ENCODE results near the gene TMEM165. TPM values are rescaled to one million over a fixed set of nuclear protein-coding genes. Genes with fewer than 3 reads are reported as not detected.

Gene TMEM165
- total RNA-seq, 1 donor from 2014 or later = 78.0 TPM

DNA sequence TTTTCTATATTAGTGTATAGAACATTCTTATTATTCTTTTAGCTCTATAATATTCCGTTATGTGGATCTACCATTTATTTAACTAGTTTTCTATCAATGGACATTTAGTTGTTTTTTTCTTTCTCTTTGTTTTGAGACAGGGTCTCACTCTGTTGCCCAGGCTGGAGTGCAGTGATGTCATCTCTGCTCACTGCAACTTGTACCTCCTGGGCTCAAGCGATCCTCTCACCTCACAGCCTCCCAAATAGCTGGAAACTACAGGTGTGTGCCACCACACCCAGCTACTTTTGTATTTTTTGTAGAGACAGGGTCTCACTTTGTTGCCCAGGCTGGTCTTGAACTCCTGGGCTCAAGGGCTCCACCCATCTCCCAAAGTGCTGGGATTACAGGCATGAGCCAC, 10.8 kb downstream of the TMEM165 start:
- no peaks in the 10 kb centered on the region for H3K36me3 Mint-ChIP-seq (ENCODE audit: unreplicated experiment)
- TF ChIP-seq CTCF (IDR thresholded peaks at IDR 0.05; ENCODE audit: partially characterized antibody, unreplicated experiment) = no peak
- no peak for DNase-seq
- H3K27me3 Mint-ChIP-seq (ENCODE audit: unreplicated experiment) = peaks cover 3% of the 10 kb centered on the region
- no peak overlapping the region for H3K4me3 Mint-ChIP-seq (ENCODE audit: unreplicated experiment)
- H3K4me1 Mint-ChIP-seq (ENCODE audit: low read depth, unreplicated experiment) = peaks cover 19% of the 10 kb centered on the region
- H3K27ac Mint-ChIP-seq (ENCODE audit: unreplicated experiment) = no peak overlapping the region
- H3K9me3 Mint-ChIP-seq (ENCODE audit: unreplicated experiment) = no peaks in the 10 kb centered on the region

- no peak for TF ChIP-seq CTCF (IDR thresholded peaks at IDR 0.05; ENCODE audit: partially characterized antibody, unreplicated experiment)
- Mint-ChIP-seq H3K27me3 (ENCODE audit: unreplicated experiment) (peaks cover 3% of the 10 kb centered on the region), H3K4me1 (ENCODE audit: low read depth, unreplicated experiment) (peaks cover 19% of the 10 kb centered on the region), H3K4me3 (ENCODE audit: unreplicated experiment) (no peak overlapping the region), H3K36me3 (ENCODE audit: unreplicated experiment) (no peaks in the 10 kb centered on the region), H3K27ac (ENCODE audit: unreplicated experiment) (no peak overlapping the region), H3K9me3 (ENCODE audit: unreplicated experiment) (no peaks in the 10 kb centered on the region)
- no peak for DNase-seq
Observed at GRCh38 chr4:55407119-55407518, 11.4 kb downstream of the TMEM165 start.

- peaks cover 19% of the 10 kb centered on the region for H3K4me1 Mint-ChIP-seq (ENCODE audit: low read depth, unreplicated experiment)
- peaks cover 3% of the 10 kb centered on the region for H3K27me3 Mint-ChIP-seq (ENCODE audit: unreplicated experiment)
- H3K9me3 Mint-ChIP-seq (ENCODE audit: unreplicated experiment) = no peaks in the 10 kb centered on the region
- peak overlapping the region; percentile 48 for H3K27ac Mint-ChIP-seq (ENCODE audit: unreplicated experiment)
- no peak for TF ChIP-seq CTCF (IDR thresholded peaks at IDR 0.05; ENCODE audit: partially characterized antibody, unreplicated experiment)
- H3K4me3 Mint-ChIP-seq (ENCODE audit: unreplicated experiment) = no peak overlapping the region
- no peak for DNase-seq
- H3K36me3 Mint-ChIP-seq (ENCODE audit: unreplicated experiment) = no peaks in the 10 kb centered on the region
Observed at GRCh38 chr4:55407764-55408163, 12.0 kb downstream of the TMEM165 start.

DNA sequence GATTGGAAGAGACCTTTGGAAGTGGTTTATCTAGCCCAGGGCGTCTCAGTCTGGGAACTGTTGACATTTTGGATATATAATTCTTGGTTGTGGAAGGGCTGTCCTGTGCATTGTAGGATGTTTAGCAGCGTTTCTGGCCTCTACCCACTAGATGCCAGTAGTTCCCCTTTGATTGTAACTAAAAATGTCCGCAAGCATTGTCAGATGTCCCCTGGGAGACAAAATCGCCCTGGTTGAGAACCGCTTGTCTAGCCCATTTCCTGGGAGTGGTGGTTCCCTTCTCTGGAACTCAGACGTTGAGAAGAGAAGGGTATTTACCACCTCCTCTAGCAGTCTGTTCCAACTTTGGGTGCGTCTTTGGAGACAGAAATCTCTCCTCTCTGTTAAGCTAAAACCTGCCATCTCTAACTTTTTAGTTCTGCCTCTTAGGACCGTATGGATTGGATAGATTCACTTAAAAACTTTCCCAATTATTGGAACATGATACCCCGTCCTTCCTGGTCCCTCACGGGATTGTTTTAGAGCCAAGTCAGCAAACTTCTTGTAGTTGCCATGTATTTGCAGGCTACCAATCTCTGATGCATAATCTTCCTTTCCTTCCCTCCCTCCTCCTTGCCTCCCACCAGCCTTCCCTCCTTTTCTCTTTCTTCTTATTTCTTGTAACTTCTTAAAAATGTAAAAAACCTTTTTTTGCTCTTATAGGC, 13.9 kb downstream of the TMEM165 start:
- Mint-ChIP-seq H3K9me3 (ENCODE audit: unreplicated experiment) (no peaks in the 10 kb centered on the region), H3K4me3 (ENCODE audit: unreplicated experiment) (peak overlapping the region; percentile 35), H3K27ac (ENCODE audit: unreplicated experiment) (no peak overlapping the region), H3K4me1 (ENCODE audit: low read depth, unreplicated experiment) (peaks cover 19% of the 10 kb centered on the region), H3K27me3 (ENCODE audit: unreplicated experiment) (peaks cover 3% of the 10 kb centered on the region), H3K36me3 (ENCODE audit: unreplicated experiment) (no peaks in the 10 kb centered on the region)
- no peak for TF ChIP-seq CTCF (IDR thresholded peaks at IDR 0.05; ENCODE audit: partially characterized antibody, unreplicated experiment)
- DNase-seq = peak; percentile 49

DNA sequence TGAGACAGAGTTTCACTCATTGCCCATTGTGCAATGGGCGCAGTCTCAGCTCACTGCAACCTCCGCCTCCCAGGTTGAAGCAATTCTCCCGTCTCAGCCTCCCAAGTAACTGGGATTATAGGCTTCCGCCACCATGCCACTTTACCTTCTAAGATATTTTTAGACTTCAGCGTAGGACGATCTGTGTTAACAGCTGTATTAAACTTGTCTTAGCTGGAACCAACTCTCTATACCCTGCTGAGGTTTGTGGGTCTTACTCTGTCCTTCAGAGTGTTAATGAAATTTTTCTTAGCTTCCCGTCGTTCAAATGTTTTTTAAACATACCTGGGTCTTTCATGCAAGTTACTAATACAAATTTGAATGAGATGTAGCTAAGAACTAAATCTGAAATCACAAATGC, 14.7 kb downstream of the TMEM165 start:
- Mint-ChIP-seq H3K36me3 (ENCODE audit: unreplicated experiment) (no peaks in the 10 kb centered on the region), H3K9me3 (ENCODE audit: unreplicated experiment) (no peaks in the 10 kb centered on the region), H3K4me3 (ENCODE audit: unreplicated experiment) (no peak overlapping the region), H3K27me3 (ENCODE audit: unreplicated experiment) (peaks cover 3% of the 10 kb centered on the region), H3K4me1 (ENCODE audit: low read depth, unreplicated experiment) (peaks cover 19% of the 10 kb centered on the region), H3K27ac (ENCODE audit: unreplicated experiment) (no peak overlapping the region)
- no peak for DNase-seq
- no peak for TF ChIP-seq CTCF (IDR thresholded peaks at IDR 0.05; ENCODE audit: partially characterized antibody, unreplicated experiment)

Measured in glutamatergic neuron (in vitro differentiated cells).